GM12891 (cell line): Measurements from ENCODE around the gene SNX22.

ENCODE experiments used
- DNase-seq: peaks from one replicate; pipeline ENCODE4 v3.0.0; 2011; ENCODE audit warnings: low spot score; ENCODE audit not compliant: insufficient read length
- FAIRE-seq: peaks from 2 replicates; lab custom pipeline; 2011; peaks lifted over from hg19 to GRCh38; lab: Jason Lieb, UNC
- PAX5 ChIP-seq: IDR thresholded peaks from 2 replicates; pipeline ENCODE4 v1.6.1; 2011; ENCODE audit warnings: low read length, moderate library complexity, mild to moderate bottlenecking; ENCODE audit not compliant: insufficient read depth, severe bottlenecking
- POLR2A ChIP-seq: IDR thresholded peaks from 2 replicates; pipeline ENCODE4 v1.6.1; 2011; ENCODE audit warnings: low read depth, low read length, control low read depth
- POLR2AphosphoS5 ChIP-seq: IDR thresholded peaks from 2 replicates; pipeline ENCODE4 v1.6.1; 2011; ENCODE audit warnings: low read depth, low read length, control low read depth
- POU2F2 ChIP-seq: IDR thresholded peaks from 2 replicates; pipeline ENCODE4 v1.6.1; 2011; ENCODE audit warnings: low read depth, mild to moderate bottlenecking, control low read depth, low read length, moderate library complexity
- SPI1 ChIP-seq: IDR thresholded peaks from 2 replicates; pipeline ENCODE4 v1.6.1; 2011; ENCODE audit warnings: low read depth, low read length, control low read depth
- TAF1 ChIP-seq: IDR thresholded peaks from 2 replicates; pipeline ENCODE4 v1.6.1; 2011; ENCODE audit warnings: low read depth, low read length, control low read depth

SNX22 gene

DNA sequence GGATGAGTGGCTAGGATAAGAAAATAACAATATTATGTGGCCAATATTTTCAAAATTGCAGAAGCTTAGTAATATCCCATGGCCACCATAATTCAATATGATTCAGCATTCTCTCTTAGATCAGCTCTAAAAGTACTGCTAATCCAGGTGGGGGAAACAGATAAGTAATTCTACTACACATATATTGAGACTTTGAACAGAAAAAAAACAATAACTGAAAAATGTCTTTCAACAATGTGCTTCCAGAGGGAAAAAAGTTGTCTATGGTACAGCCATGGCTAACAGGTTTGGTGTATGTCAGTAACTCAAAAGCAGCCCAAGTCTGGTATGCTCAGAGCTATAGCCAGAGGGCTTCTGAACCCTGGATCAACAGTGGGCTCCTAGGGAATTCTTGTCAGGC, 53.7 kb downstream of the SNX22 start:
- TF ChIP-seq POLR2A (no peak), POLR2AphosphoS5 (no peak), POU2F2 (no peak), PAX5 (no peak), SPI1 (no peak), TAF1 (no peak)
- FAIRE-seq, result no peak
- no peak for DNase-seq
